H9 (cell line): Measurements from ENCODE around the gene AAMP. TPM values are rescaled to one million over a fixed set of nuclear protein-coding genes. Genes with fewer than 3 reads are reported as not detected.

Experiments
- DNase-seq: peaks from one replicate; pipeline ENCODE4 v3.0.0-alpha.2; 2017
- H2AFZ ChIP-seq: one replicate; pipeline ENCODE4 v1.6.1; 2013; ENCODE audit warnings: mild to moderate bottlenecking, low read length, control low read depth, moderate library complexity
- H2AK5ac ChIP-seq: 2 replicates; pipeline ENCODE4 v1.6.1; 2013; ENCODE audit warnings: low read length, control low read depth, mixed read lengths; ENCODE audit not compliant: insufficient read length
- H2BK120ac ChIP-seq: one replicate; pipeline ENCODE4 v1.6.1; 2013; ENCODE audit warnings: low read depth, mild to moderate bottlenecking, low read length, control low read depth, inconsistent platforms; ENCODE audit not compliant: poor library complexity, severe bottlenecking
- H2BK12ac ChIP-seq: 2 replicates; pipeline ENCODE4 v1.6.1; 2013; ENCODE audit warnings: low read length, control low read depth, mixed read lengths, low read depth; ENCODE audit not compliant: insufficient read length
- H2BK15ac ChIP-seq: 2 replicates; pipeline ENCODE4 v1.6.1; 2013; ENCODE audit warnings: low read depth, low read length, control low read depth
- H2BK20ac ChIP-seq: one replicate; pipeline ENCODE4 v1.6.1; 2013; ENCODE audit warnings: low read depth, mild to moderate bottlenecking, low read length, control low read depth, inconsistent platforms; ENCODE audit not compliant: poor library complexity, severe bottlenecking
- H2BK5ac ChIP-seq: 2 replicates; pipeline ENCODE4 v1.6.1; 2013; ENCODE audit warnings: low read length, control low read depth, mixed read lengths; ENCODE audit not compliant: insufficient read length
- H3K14ac ChIP-seq: 2 replicates; pipeline ENCODE4 v1.6.1; 2013; ENCODE audit warnings: low read length, control low read depth; ENCODE audit not compliant: insufficient read depth
- H3K18ac ChIP-seq: 2 replicates; pipeline ENCODE4 v1.6.1; 2013; ENCODE audit warnings: low read depth, mild to moderate bottlenecking, mixed read lengths, low read length, control low read depth; ENCODE audit not compliant: insufficient read length
- H3K23ac ChIP-seq: 2 replicates; pipeline ENCODE4 v1.6.1; 2013; ENCODE audit warnings: low read length, control low read depth, mixed read lengths, low read depth; ENCODE audit not compliant: insufficient read length
- H3K23me2 ChIP-seq: 2 replicates; pipeline ENCODE4 v1.6.1; 2013; ENCODE audit warnings: low read depth, mild to moderate bottlenecking, mixed read lengths, low read length, control low read depth; ENCODE audit not compliant: insufficient read length, poor library complexity, severe bottlenecking
- H3K27ac ChIP-seq: 2 replicates; pipeline ENCODE4 v1.5.1; 2013; ENCODE audit warnings: low read length, control low read depth, mixed read lengths, low read depth; ENCODE audit not compliant: insufficient read length
- H3K27me3 ChIP-seq: 2 replicates; pipeline ENCODE4 v1.6.1; 2013; ENCODE audit warnings: low read length, control low read depth, inconsistent platforms; ENCODE audit not compliant: insufficient read depth
- H3K4ac ChIP-seq: 2 replicates; pipeline ENCODE4 v1.6.1; 2013; ENCODE audit warnings: low read depth, mild to moderate bottlenecking, control low read depth, inconsistent platforms, low read length, moderate library complexity
- H3K4me1 ChIP-seq: 2 replicates; pipeline ENCODE4 v1.6.1; 2013; ENCODE audit warnings: low read length, control low read depth, inconsistent platforms; ENCODE audit not compliant: insufficient read depth
- H3K4me2 ChIP-seq: 2 replicates; pipeline ENCODE4 v1.6.1; 2013; ENCODE audit warnings: low read length, control low read depth, mixed read lengths; ENCODE audit not compliant: insufficient read length, insufficient read depth
- H3K56ac ChIP-seq: 2 replicates; pipeline ENCODE4 v1.6.1; 2013; ENCODE audit warnings: low read depth, mild to moderate bottlenecking, mixed read lengths, low read length, control low read depth; ENCODE audit not compliant: insufficient read length
- H3K79me1 ChIP-seq: 2 replicates; pipeline ENCODE4 v1.6.1; 2013; ENCODE audit warnings: low read depth, mild to moderate bottlenecking, moderate library complexity, low read length, control low read depth, inconsistent platforms; ENCODE audit not compliant: insufficient read depth, poor library complexity, severe bottlenecking
- H3K79me2 ChIP-seq: 2 replicates; pipeline ENCODE4 v1.6.1; 2013; ENCODE audit warnings: low read length, control low read depth, inconsistent platforms; ENCODE audit not compliant: insufficient read depth
- H3K9ac ChIP-seq: 2 replicates; pipeline ENCODE4 v1.6.1; 2013; ENCODE audit warnings: low read length, control low read depth, mixed read lengths; ENCODE audit not compliant: insufficient read length; ENCODE audit errors: extremely low read depth
- H3K9me3 ChIP-seq: one replicate; pipeline ENCODE4 v1.6.1; 2013; ENCODE audit warnings: low read depth, low read length, inconsistent platforms; ENCODE audit not compliant: control insufficient read depth
- H3T11ph ChIP-seq: one replicate; pipeline ENCODE4 v1.6.1; 2013; ENCODE audit warnings: mild to moderate bottlenecking, low read length, control low read depth, inconsistent platforms
- H4K20me1 ChIP-seq: one replicate; pipeline ENCODE4 v1.6.1; 2013; ENCODE audit not compliant: control insufficient read depth, insufficient read length, insufficient read depth
- H4K5ac ChIP-seq: 2 replicates; pipeline ENCODE4 v1.6.1; 2013; ENCODE audit warnings: low read depth, mild to moderate bottlenecking, mixed read lengths, low read length, control low read depth; ENCODE audit not compliant: insufficient read length
- H4K8ac ChIP-seq: replicated peaks from 2 replicates; pipeline ENCODE4 v1.6.1; 2013; ENCODE audit warnings: low read length, control low read depth, mixed read lengths, low read depth; ENCODE audit not compliant: insufficient read length
- H4K91ac ChIP-seq: 2 replicates; pipeline ENCODE4 v1.6.1; 2013; ENCODE audit warnings: low read depth, mild to moderate bottlenecking, moderate library complexity, mixed read lengths, low read length, control low read depth; ENCODE audit not compliant: insufficient read length
- H3K27ac Mint-ChIP-seq, 3 experiments: 2 replicates in 2 of 3; 3 replicates in 1 of 3; pipeline ENCODE4 v1.8.0; 2020 to 2021; ENCODE audit warnings: mixed read lengths in 3 of 3, mild to moderate bottlenecking in 1 of 3, moderate library complexity in 1 of 3
- H3K27me3 Mint-ChIP-seq: 2 replicates; pipeline ENCODE4 v1.8.0; 2021; ENCODE audit warnings: low read depth, mild to moderate bottlenecking, moderate library complexity, mixed read lengths
- H3K36me3 Mint-ChIP-seq, 3 experiments: 2 replicates in 2 of 3; 3 replicates in 1 of 3; pipeline ENCODE4 v1.8.0; 2020 to 2021; ENCODE audit warnings: low read depth in 3 of 3, mixed read lengths in 3 of 3; ENCODE audit not compliant: insufficient read depth in 1 of 3
- H3K4me1 Mint-ChIP-seq, 2 experiments: 2 replicates each; pipeline ENCODE4 v1.8.0; 2020; ENCODE audit warnings: mixed read lengths in 2 of 2
- H3K4me3 Mint-ChIP-seq, 2 experiments: 2 replicates in 1 of 2; 3 replicates in 1 of 2; pipeline ENCODE4 v1.8.0; 2020 to 2021; ENCODE audit warnings: mild to moderate bottlenecking in 2 of 2, mixed read lengths in 2 of 2, moderate library complexity in 1 of 2
- H3K9me3 Mint-ChIP-seq, 2 experiments: 2 replicates in 1 of 2; 3 replicates in 1 of 2; pipeline ENCODE4 v1.8.0; 2020; ENCODE audit warnings: mild to moderate bottlenecking in 2 of 2, mixed read lengths in 2 of 2, moderate library complexity in 1 of 2
- CTCF ChIP-seq: fragments of 200-600 bp; sonication (generic); conservative IDR thresholded peaks from 3 replicates; pipeline ENCODE4 v1.8.0; 2021; ENCODE audit warnings: antibody characterized with exemption, mild to moderate bottlenecking
- WGBS: extraction: QIAGEN DNeasy Blood & Tissue Kit; methylation state at CpG from one replicate; pipeline ENCODE4 v1.1.7; 2013; ENCODE audit warnings: missing lambda C conversion rate, low lambda C conversion rate, mixed read lengths; ENCODE audit not compliant: insufficient read length; ENCODE audit errors: extremely low coverage; 5-methylcytosine and 5-hydroxymethylcytosine counted together
- total RNA-seq: library from RNA; stranded (reverse); gene quantifications from 2 replicates; pipeline ENCODE4 v1.2.1, GENCODE V29; 2021

AAMP gene
- total RNA-seq, 1 experiment from 2014 or later: 103 TPM

- H3K9me3 Mint-ChIP-seq: peaks cover 0 to 3% of the 10 kb centered on the region in 2 experiments; a peak in 1 of 5 replicates
- Histone ChIP-seq H4K91ac (no peak overlapping the region), H3K23me2 (no peaks in the 10 kb centered on the region), H4K20me1 (no peaks in the 10 kb centered on the region), H2BK20ac (no peak overlapping the region), H3K79me1 (no peaks in the 10 kb centered on the region), H3K4ac (no peak overlapping the region), H2BK120ac (no peak overlapping the region), H2AFZ (no peak overlapping the region), H2BK12ac (no peak overlapping the region), H3K14ac (no peak overlapping the region), H3K4me1 (no peaks in the 10 kb centered on the region), H4K5ac (no peak overlapping the region), H3K27ac (no peak overlapping the region), H3K18ac (no peak overlapping the region), H4K8ac (no peak overlapping the region), H3K9me3 (no peaks in the 10 kb centered on the region), H2AK5ac (no peak overlapping the region), H2BK15ac (no peak overlapping the region), H3K9ac (no peak overlapping the region), H3T11ph (no peak overlapping the region), H2BK5ac (no peak overlapping the region), H3K23ac (no peak overlapping the region), H3K4me2 (no peak overlapping the region), H3K27me3 (no peaks in the 10 kb centered on the region), H3K79me2 (no peaks in the 10 kb centered on the region), H3K56ac (no peak overlapping the region)
- H3K4me3 Mint-ChIP-seq: no peak overlapping the region; a peak in 1 of 5 replicates
- H3K36me3 Mint-ChIP-seq: no peaks in the 10 kb centered on the region; a peak in 1 of 7 replicates
- H3K27me3 Mint-ChIP-seq: peaks cover 3% of the 10 kb centered on the region
- no peak for TF ChIP-seq CTCF
- no peak for DNase-seq
- H3K27ac Mint-ChIP-seq: no peak overlapping the region
- no CpG with 5 or more reads among the region's 5 CpGs for WGBS
- H3K4me1 Mint-ChIP-seq: peaks cover 4 to 6% of the 10 kb centered on the region in 2 experiments
Measured at GRCh38 chr2:218305383-218305782, 35.4 kb upstream of the AAMP start.
